Measurements from ENCODE around the gene DUSP19.

DNA sequence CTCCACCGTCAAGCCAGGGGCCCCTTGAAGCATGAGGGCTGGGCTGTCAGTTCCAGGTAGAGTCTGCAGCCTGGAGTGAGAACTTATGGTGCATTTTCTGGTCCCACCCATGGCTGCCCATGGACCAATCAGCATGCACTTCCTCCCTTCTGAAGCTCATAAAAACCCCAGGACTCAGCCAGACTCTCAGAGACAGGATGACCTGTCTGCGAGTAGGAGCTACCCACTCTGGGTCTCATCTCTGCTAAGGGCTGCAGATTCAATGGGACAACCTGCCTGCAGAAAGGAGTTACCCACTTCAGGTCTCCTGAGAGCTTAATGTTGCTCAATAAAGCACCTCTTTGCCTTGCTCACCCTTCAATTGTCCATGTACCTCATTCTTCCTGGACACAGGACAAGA lies 9.4 kb upstream of the DUSP19 start:
- TF ChIP-seq, protein P1, sequence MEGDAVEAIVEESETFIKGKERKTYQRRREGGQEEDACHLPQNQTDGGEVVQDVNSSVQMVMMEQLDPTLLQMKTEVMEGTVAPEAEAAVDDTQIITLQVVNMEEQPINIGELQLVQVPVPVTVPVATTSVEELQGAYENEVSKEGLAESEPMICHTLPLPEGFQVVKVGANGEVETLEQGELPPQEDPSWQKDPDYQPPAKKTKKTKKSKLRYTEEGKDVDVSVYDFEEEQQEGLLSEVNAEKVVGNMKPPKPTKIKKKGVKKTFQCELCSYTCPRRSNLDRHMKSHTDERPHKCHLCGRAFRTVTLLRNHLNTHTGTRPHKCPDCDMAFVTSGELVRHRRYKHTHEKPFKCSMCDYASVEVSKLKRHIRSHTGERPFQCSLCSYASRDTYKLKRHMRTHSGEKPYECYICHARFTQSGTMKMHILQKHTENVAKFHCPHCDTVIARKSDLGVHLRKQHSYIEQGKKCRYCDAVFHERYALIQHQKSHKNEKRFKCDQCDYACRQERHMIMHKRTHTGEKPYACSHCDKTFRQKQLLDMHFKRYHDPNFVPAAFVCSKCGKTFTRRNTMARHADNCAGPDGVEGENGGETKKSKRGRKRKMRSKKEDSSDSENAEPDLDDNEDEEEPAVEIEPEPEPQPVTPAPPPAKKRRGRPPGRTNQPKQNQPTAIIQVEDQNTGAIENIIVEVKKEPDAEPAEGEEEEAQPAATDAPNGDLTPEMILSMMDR (IDR thresholded peaks at IDR 0.05), result no peak
- TF ChIP-seq POLR2A (IDR thresholded peaks at IDR 0.05), result no peak
